Naive thymus-derived CD4-positive, alpha-beta T cell (primary cell): ENCODE results near the gene TRABD2A. TPM values are rescaled to one million over a fixed set of nuclear protein-coding genes. Genes with fewer than 3 reads are reported as not detected.
A peak's percentile ranks its signal among the peaks of the same experiment; 100 is the strongest.

Experiments used
- ATAC-seq: fragments of 150-1000 bp; cut with Tn5 transposase; 2 replicates; pipeline ENCODE4 v1.10.0; 2021; ENCODE audit warnings: mild to moderate bottlenecking, moderate library complexity
- CTCF ChIA-PET: fragments of 350-600 bp; sonication (Branson Sonifier 250); formaldehyde crosslinking; loops from one replicate; lab custom pipeline; 2021; ENCODE audit warnings: antibody characterized with exemption; lab: Charles Lee
- POLR2A ChIA-PET: fragments of 350-600 bp; sonication (Branson Sonifier 250); formaldehyde crosslinking; loops from one replicate; lab custom pipeline; 2021; ENCODE audit warnings: antibody characterized with exemption, inconsistent platforms; lab: Charles Lee
- DNase-seq, 9 donors: peaks; one replicate each; pipeline versions ENCODE4 v3.0.0 to v3.0.0-alpha.2; 2020 to 2022; ENCODE audit warnings: mixed read lengths in 1 of 9
- H3K27ac ChIP-seq: one replicate; pipeline ENCODE4 v1.7.0; 2013; ENCODE audit warnings: mild to moderate bottlenecking, low read depth, low read length, moderate library complexity
- H3K27me3 ChIP-seq, 2 donors: one replicate each; pipeline ENCODE4 v1.7.0; 2013; ENCODE audit warnings: low read length in 2 of 2, mild to moderate bottlenecking in 2 of 2, moderate library complexity in 2 of 2; ENCODE audit not compliant: control insufficient read depth in 2 of 2, insufficient read depth in 2 of 2
- H3K36me3 ChIP-seq, 3 experiments: 1 replicate in 2 of 3; 2 replicates in 1 of 3; pipeline ENCODE4 v1.7.0; 2013; ENCODE audit warnings: low read length in 3 of 3, mild to moderate bottlenecking in 3 of 3, moderate library complexity in 1 of 3; ENCODE audit not compliant: insufficient read depth in 3 of 3, control insufficient read depth in 2 of 3
- H3K4me1 ChIP-seq, 2 donors: one replicate each; pipeline ENCODE4 v1.7.0; 2013; ENCODE audit warnings: low read length in 2 of 2, mild to moderate bottlenecking in 2 of 2, moderate library complexity in 1 of 2; ENCODE audit not compliant: control insufficient read depth in 2 of 2, insufficient read depth in 2 of 2
- H3K4me3 ChIP-seq: 2 replicates; pipeline ENCODE4 v1.7.0; 2013; ENCODE audit warnings: mild to moderate bottlenecking, low read length
- H3K9me3 ChIP-seq, 3 experiments: 1 replicate in 2 of 3; 2 replicates in 1 of 3; pipeline ENCODE4 v1.7.0; 2013; ENCODE audit warnings: low read length in 3 of 3; ENCODE audit not compliant: control insufficient read depth in 2 of 3
- H3K27ac Mint-ChIP-seq, 9 donors: one replicate each; pipeline ENCODE4 v1.8.0; 2020 to 2022; ENCODE audit warnings: mixed read lengths in 9 of 9, mild to moderate bottlenecking in 8 of 9, moderate library complexity in 5 of 9, inconsistent platforms in 2 of 9
- H3K27me3 Mint-ChIP-seq, 5 donors: one replicate each; pipeline ENCODE4 v1.8.0; 2021 to 2022; ENCODE audit warnings: mixed read lengths in 5 of 5, mild to moderate bottlenecking in 1 of 5
- H3K36me3 Mint-ChIP-seq, 5 donors: one replicate each; pipeline ENCODE4 v1.8.0; 2020 to 2022; ENCODE audit warnings: mixed read lengths in 5 of 5, mild to moderate bottlenecking in 3 of 5, inconsistent platforms in 1 of 5
- H3K4me1 Mint-ChIP-seq, 7 donors: one replicate each; pipeline ENCODE4 v1.8.0; 2020 to 2022; ENCODE audit warnings: mixed read lengths in 7 of 7, mild to moderate bottlenecking in 3 of 7, inconsistent platforms in 1 of 7
- H3K4me3 Mint-ChIP-seq, 10 donors: one replicate each; pipeline ENCODE4 v1.8.0; 2020 to 2022; ENCODE audit warnings: mild to moderate bottlenecking in 10 of 10, mixed read lengths in 10 of 10, moderate library complexity in 6 of 10, inconsistent platforms in 2 of 10
- H3K9me3 Mint-ChIP-seq, 11 donors: one replicate each; pipeline ENCODE4 v1.8.0; 2020 to 2022; ENCODE audit warnings: mixed read lengths in 11 of 11, mild to moderate bottlenecking in 4 of 11, inconsistent platforms in 1 of 11, moderate library complexity in 1 of 11
- intact Hi-C, 2 donors: fragments of 100-400 bp; cut with micrococcal nuclease; formaldehyde crosslinking; loops; one replicate each; pipeline ENCODE4 v1.15.1; 2023
- polyA plus RNA-seq, 2 donors: library from polyadenylated mRNA; unstranded; fragments of 300-500 nt; fragmentation: Illumina TruSeq; gene quantifications; one replicate each; pipeline ENCODE4 v1.2.3, GENCODE V29; 2021
- total RNA-seq, 6 experiments: library from RNA in 5 of 6; stranded (reverse) in 5 of 6; gene quantifications; 1 replicate in 5 of 6; 2 replicates in 1 of 6; pipeline ENCODE4 v1.2.3 and lab custom pipeline; 2021 to 2026

Gene TRABD2A, protein sequence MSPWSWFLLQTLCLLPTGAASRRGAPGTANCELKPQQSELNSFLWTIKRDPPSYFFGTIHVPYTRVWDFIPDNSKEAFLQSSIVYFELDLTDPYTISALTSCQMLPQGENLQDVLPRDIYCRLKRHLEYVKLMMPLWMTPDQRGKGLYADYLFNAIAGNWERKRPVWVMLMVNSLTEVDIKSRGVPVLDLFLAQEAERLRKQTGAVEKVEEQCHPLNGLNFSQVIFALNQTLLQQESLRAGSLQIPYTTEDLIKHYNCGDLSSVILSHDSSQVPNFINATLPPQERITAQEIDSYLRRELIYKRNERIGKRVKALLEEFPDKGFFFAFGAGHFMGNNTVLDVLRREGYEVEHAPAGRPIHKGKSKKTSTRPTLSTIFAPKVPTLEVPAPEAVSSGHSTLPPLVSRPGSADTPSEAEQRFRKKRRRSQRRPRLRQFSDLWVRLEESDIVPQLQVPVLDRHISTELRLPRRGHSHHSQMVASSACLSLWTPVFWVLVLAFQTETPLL
- total RNA-seq (100 to 1,000 TPM in 4 of 5 experiments, 10 to 100 TPM in 1; 75.0 to 288 (median 182) TPM), polyA plus RNA-seq (100 to 1,000 TPM; 119 to 204 TPM), total RNA-seq (lab: John Stamatoyannopoulos, UW) (520 reads per million, percentile 98 among the genes with 10 or more reads in this experiment)

DNA sequence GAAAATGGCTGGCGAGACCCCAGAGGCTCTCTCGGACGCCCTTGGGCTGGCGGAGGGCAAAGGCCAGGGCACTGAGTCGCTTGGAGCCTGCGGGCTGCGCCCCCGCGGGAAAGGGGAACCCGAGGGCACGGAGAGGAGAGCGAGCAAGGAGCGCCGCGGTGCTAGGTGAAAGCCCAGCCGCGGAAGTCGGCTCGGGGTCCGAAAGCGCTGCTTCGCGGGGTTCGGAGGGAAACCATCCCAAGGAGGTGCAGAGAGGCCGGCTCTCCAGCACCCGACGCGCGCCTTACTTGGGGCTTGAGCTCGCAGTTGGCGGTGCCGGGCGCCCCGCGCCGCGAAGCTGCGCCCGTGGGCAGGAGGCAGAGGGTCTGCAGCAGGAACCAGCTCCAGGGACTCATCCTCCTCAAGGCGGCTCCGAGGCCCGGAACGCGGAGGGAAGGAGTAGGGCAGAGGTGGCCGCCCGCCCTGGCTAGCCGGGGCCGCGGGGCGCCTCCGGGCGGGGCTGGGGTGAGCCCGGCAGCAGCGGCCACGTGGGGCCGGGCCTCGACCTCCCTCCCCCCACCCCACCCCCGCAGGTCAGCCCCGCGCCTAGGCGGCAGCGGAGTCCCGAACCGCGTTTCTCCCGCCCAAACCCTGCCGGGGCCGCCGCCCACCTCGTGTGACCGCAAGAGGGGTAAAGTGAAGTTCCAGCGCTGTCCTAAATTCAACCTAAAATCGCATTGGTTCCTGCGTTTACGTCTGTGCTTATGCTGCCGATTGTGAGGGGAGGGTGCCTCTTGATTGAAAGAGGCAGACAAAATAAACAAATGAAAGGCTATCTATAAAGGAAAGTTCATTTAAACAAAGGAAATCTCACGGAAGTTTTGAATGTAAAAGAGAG, at the start of gene TRABD2A:
TRABD2A (minus strand) TSS at position 440 of the 877 bp plus-strand sequence; CDS start at position 395, 45 bp downstream.
- Mint-ChIP-seq H3K4me1 (peaks cover 40 to 66% (median 61%) of the 10 kb centered on the region in 7 donors), H3K27ac (peak within 1 kb of the TSS; percentile 93 to 99 (median 98)), H3K9me3 (peaks cover 0 to 2% (median 0%) of the 10 kb centered on the region in 11 donors), H3K36me3 (peaks cover 0 to 14% (median 5%) of the 10 kb centered on the region in 5 donors), H3K27me3 (peaks cover 0 to 3% (median 0%) of the 10 kb centered on the region in 5 donors), H3K4me3 (peak within 1 kb of the TSS; percentile 84 to 99 (median 98))
- Histone ChIP-seq H3K27me3 (no peaks in the 10 kb centered on the region), H3K4me1 (peaks cover 5 to 29% of the 10 kb centered on the region in 2 donors), H3K27ac (peak within 1 kb of the TSS; percentile 89), H3K36me3 (peaks cover 0 to 9% (median 0%) of the 10 kb centered on the region in 3 experiments), H3K4me3 (peak within 1 kb of the TSS; percentile 80), H3K9me3 (no peaks in the 10 kb centered on the region)
- intact Hi-C loops = loop anchor here (1.0 to 10.0 kb wide), 7 partner anchors 8 to 856 kb away; partner anchors contain the start of genes DNAH6 (in 1 of the 2), SUCLG1 (in 1 of the 2) and TMSB10 (in 1 of the 2)
- DNase-seq = peak in 8 of 9 donors; percentile 66 to 79 (median 76)
- ChIA-PET POLR2A (interaction anchor here (0.5 to 19.4 kb wide), 26 partner anchors 9 to 389 kb away, joined by 3 to 617 read pairs (median 6); partner anchors contain the start of gene TMSB10), CTCF (interaction anchor here (0.5 to 7.0 kb wide), 22 partner anchors 14 to 387 kb away, joined by 3 to 82 read pairs (median 4); partner anchors contain the start of gene TMSB10)
- ATAC-seq = peak; percentile 68

DNA sequence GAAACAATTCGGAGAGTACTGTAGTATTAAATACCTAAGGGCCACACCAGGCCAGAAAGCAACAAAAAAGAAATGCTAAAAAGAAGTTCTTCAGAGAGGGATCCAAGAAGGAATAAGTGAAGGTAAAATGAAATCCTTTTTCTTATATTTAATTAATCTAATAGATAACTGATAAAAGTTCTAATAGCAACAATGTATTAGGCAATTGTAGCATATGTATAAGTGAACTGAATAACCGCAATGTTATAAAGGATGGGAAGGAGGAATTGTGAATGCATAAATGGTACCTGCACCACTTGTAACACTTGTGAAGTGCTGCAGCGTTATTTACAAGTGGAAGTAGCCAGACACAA, 46.4 kb upstream of the TRABD2A start:
- Histone ChIP-seq H3K36me3 (no peaks in the 10 kb centered on the region), H3K27me3 (no peaks in the 10 kb centered on the region), H3K9me3 (no peaks in the 10 kb centered on the region), H3K4me3 (no peak overlapping the region), H3K4me1 (peaks cover 29% of the 10 kb centered on the region in 2 donors), H3K27ac (no peak overlapping the region)
- Mint-ChIP-seq H3K4me3 (peak overlapping the region; percentile 91 to 100 (median 94)), H3K27ac (peak overlapping the region; percentile 91 to 100 (median 96)), H3K27me3 (no peaks in the 10 kb centered on the region), H3K36me3 (peaks cover 0 to 15% (median 0%) of the 10 kb centered on the region in 5 donors), H3K4me1 (peaks cover 31 to 61% (median 53%) of the 10 kb centered on the region in 7 donors), H3K9me3 (peaks cover 0 to 4% (median 0%) of the 10 kb centered on the region in 11 donors)
- ATAC-seq = no peak
- no peak for DNase-seq
- intact Hi-C loops = loop anchor here (1.0 to 5.0 kb wide), 12 partner anchors 11 to 468 kb away; partner anchors contain the start of genes DNAH6 (in 1 of the 2) and SUCLG1 (in 1 of the 2)
- POLR2A ChIA-PET = interaction anchor here (2.1 to 13.2 kb wide), 5 partner anchors 11 to 77 kb away, joined by 12 to 495 read pairs (median 25); partner anchors contain the start of gene TMSB10
- CTCF ChIA-PET = interaction anchor here (1.1 to 2.4 kb wide), 7 partner anchors 17 to 445 kb away, joined by 3 to 82 read pairs (median 9); partner anchors contain the start of gene TRABD2A

DNA sequence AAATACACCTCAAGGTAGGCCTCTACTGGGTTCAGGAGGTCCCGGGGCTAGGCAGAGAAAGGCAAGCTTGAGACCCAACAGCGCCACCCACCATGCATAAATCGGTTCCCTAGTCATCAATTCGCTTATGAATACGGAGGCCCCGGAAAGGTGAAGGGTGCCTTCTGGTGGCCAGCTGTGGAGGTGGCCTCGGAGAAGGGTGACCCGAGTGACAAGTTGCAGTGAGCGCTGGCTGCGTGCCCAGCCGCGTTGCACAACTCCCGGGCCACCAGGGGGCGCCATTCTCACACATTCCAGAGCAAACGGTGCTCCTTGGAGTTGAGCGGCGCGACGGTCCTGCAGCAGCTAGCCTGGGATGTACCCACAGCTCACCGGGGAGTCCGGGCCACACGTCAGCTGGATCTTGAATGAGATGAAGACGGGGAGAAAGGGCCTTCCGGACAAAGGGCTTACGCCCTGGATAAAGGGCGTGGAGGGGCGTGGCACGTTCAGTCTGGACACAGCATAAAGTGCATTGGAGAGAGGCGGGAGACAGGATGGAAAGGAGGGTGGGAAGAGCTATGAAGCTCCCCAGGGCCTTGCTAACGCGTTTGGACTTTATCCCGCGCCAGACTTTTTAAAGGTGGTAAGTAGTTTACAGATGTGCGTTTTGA, 45.0 kb upstream of the TRABD2A start:
- peaks cover 23 to 29% of the 10 kb centered on the region in 2 donors for H3K4me1 ChIP-seq
- H3K9me3 ChIP-seq = no peaks in the 10 kb centered on the region
- H3K36me3 ChIP-seq = no peaks in the 10 kb centered on the region
- POLR2A ChIA-PET = interaction anchor here (0.6 to 13.2 kb wide), 41 partner anchors 9 to 467 kb away, joined by 3 to 495 read pairs (median 7); partner anchors contain the start of genes SUCLG1, TGOLN2, TMSB10 and TRABD2A
- ATAC-seq = peak; percentile 90
- Mint-ChIP-seq H3K4me3 (peak overlapping the region; percentile 91 to 100 (median 94)), H3K9me3 (peaks cover 0 to 4% (median 0%) of the 10 kb centered on the region in 11 donors), H3K27ac (peak overlapping the region; percentile 91 to 100 (median 96)), H3K4me1 (peaks cover 25 to 55% (median 47%) of the 10 kb centered on the region in 7 donors), H3K27me3 (no peaks in the 10 kb centered on the region), H3K36me3 (peaks cover 0 to 7% (median 0%) of the 10 kb centered on the region in 5 donors)
- CTCF ChIA-PET = interaction anchor here (0.6 to 5.0 kb wide), 74 partner anchors 9 to 983 kb away, joined by 3 to 87 read pairs (median 5); partner anchors contain the start of genes TMSB10 and TRABD2A
- peak overlapping the region; percentile 69 for H3K27ac ChIP-seq
- peak overlapping the region; percentile 77 for H3K4me3 ChIP-seq
- intact Hi-C loops = loop anchor here (1.0 to 5.0 kb wide), 20 partner anchors 20 to 467 kb away; partner anchors contain the start of genes DNAH6 (in 2 of the 2), TMSB10 (in 2 of the 2) and SUCLG1 (in 1 of the 2)
- peak; percentile 94 to 99 (median 97) for DNase-seq
- no peaks in the 10 kb centered on the region for H3K27me3 ChIP-seq

DNA sequence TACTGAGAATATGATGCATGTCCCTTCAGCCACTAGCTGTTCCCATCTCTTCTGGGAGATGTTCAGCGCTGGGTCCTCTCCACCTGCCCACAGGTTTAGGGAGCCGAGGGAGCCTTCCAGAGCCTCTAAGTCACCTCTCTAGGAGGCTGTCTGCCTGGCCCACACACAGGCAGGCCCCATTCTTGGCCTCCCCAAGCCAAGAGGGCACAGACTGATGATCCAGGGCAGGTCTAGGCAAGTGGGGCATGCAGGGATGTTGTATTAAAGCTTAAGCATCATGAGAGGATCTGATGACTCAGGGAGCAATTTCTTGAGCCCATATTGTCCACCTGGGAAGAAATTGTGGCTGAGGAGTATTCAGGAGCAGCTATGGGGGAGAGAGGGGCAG, 44.4 kb upstream of the TRABD2A start:
- Histone ChIP-seq H3K27me3 (no peaks in the 10 kb centered on the region), H3K36me3 (no peaks in the 10 kb centered on the region), H3K4me3 (no peak overlapping the region), H3K9me3 (no peaks in the 10 kb centered on the region), H3K27ac (peak overlapping the region; percentile 69), H3K4me1 (peaks cover 25 to 29% of the 10 kb centered on the region in 2 donors)
- intact Hi-C loops = loop anchor here (1.0 to 5.0 kb wide), 16 partner anchors 20 to 466 kb away; partner anchors contain the start of genes DNAH6 (in 2 of the 2), TMSB10 (in 2 of the 2) and SUCLG1 (in 1 of the 2)
- peaks cover 27 to 59% (median 49%) of the 10 kb centered on the region in 7 donors for H3K4me1 Mint-ChIP-seq
- CTCF ChIA-PET = interaction anchor here (0.6 to 5.0 kb wide), 55 partner anchors 8 to 984 kb away, joined by 3 to 87 read pairs (median 8); partner anchors contain the start of genes TMSB10 and TRABD2A
- peaks cover 0 to 4% (median 0%) of the 10 kb centered on the region in 11 donors for H3K9me3 Mint-ChIP-seq
- DNase-seq (peak in 1 of 9 donors; percentile 45), ATAC-seq (peak; percentile 1)
- H3K27me3 Mint-ChIP-seq = no peaks in the 10 kb centered on the region
- peak overlapping the region; percentile 91 to 100 (median 96) for H3K27ac Mint-ChIP-seq
- POLR2A ChIA-PET = interaction anchor here (0.6 to 13.2 kb wide), 36 partner anchors 8 to 466 kb away, joined by 3 to 495 read pairs (median 7); partner anchors contain the start of genes SUCLG1, TGOLN2, TMSB10 and TRABD2A
- H3K4me3 Mint-ChIP-seq = peak overlapping the region; percentile 91 to 100 (median 94)
- peaks cover 0 to 7% (median 0%) of the 10 kb centered on the region in 5 donors for H3K36me3 Mint-ChIP-seq
